ENCODE results near the gene SLITRK6.

SLITRK6 gene

GRCh38 chr13:85816413-85816812 lies 17.2 kb upstream of the SLITRK6 start:
- no peaks in the 10 kb centered on the region for H3K27me3 ChIP-seq (ENCODE audit: insufficient read depth, poor library complexity, severe bottlenecking)
- H3K4me3 ChIP-seq (replicated peaks; ENCODE audit: insufficient read depth, low read length) = no peak overlapping the region
- H3K27ac ChIP-seq (replicated peaks) = no peak overlapping the region
- no peak for DNase-seq (ENCODE audit: low read depth in 1 of 2, low spot score in 1 of 2)
- TF ChIP-seq CTCF (IDR thresholded peaks at IDR 0.05; ENCODE audit: insufficient read depth, low read length) (no peak), SPI1 (IDR thresholded peaks at IDR 0.05; ENCODE audit: borderline replicate concordance, low read depth) (no peak), GABPA (IDR thresholded peaks at IDR 0.05; ENCODE audit: low read depth) (no peak)

DNA sequence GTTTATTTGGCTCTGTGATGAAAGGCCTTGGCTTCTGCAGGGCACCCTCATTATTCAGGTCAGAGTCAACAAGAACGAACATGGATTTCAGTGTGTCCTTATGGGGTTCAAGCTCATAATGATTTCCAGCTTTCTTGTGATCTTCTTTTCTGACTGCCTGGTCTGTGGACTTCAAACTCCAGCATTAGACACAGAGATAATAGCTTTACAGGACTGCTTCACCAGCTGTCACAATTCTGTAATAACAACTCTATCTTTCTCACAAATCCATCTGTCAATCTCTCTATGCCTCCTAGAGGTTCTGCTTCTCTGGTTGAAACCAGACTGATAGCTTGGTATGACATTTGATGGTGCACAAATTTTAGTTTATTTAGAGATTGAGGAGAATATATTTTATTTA lies 13.1 kb upstream of the SLITRK6 start:
- no peak overlapping the region for H3K27ac ChIP-seq (replicated peaks)
- no peak for DNase-seq (ENCODE audit: low read depth in 1 of 2, low spot score in 1 of 2)
- TF ChIP-seq POLR2AphosphoS5 (IDR thresholded peaks at IDR 0.05; ENCODE audit: low read depth) = no peak
- TF ChIP-seq SPI1 (IDR thresholded peaks at IDR 0.05; ENCODE audit: borderline replicate concordance, low read depth) = no peak
- TF ChIP-seq, protein P1, sequence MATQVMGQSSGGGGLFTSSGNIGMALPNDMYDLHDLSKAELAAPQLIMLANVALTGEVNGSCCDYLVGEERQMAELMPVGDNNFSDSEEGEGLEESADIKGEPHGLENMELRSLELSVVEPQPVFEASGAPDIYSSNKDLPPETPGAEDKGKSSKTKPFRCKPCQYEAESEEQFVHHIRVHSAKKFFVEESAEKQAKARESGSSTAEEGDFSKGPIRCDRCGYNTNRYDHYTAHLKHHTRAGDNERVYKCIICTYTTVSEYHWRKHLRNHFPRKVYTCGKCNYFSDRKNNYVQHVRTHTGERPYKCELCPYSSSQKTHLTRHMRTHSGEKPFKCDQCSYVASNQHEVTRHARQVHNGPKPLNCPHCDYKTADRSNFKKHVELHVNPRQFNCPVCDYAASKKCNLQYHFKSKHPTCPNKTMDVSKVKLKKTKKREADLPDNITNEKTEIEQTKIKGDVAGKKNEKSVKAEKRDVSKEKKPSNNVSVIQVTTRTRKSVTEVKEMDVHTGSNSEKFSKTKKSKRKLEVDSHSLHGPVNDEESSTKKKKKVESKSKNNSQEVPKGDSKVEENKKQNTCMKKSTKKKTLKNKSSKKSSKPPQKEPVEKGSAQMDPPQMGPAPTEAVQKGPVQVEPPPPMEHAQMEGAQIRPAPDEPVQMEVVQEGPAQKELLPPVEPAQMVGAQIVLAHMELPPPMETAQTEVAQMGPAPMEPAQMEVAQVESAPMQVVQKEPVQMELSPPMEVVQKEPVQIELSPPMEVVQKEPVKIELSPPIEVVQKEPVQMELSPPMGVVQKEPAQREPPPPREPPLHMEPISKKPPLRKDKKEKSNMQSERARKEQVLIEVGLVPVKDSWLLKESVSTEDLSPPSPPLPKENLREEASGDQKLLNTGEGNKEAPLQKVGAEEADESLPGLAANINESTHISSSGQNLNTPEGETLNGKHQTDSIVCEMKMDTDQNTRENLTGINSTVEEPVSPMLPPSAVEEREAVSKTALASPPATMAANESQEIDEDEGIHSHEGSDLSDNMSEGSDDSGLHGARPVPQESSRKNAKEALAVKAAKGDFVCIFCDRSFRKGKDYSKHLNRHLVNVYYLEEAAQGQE (IDR thresholded peaks at IDR 0.05; ENCODE audit: insufficient replicate concordance, low read depth) = no peak
- no peak for TF ChIP-seq GABPA (IDR thresholded peaks at IDR 0.05; ENCODE audit: low read depth)
- no peak for TF ChIP-seq CTCF (IDR thresholded peaks at IDR 0.05; ENCODE audit: insufficient read depth, low read length)
- no peak overlapping the region for H3K4me3 ChIP-seq (replicated peaks; ENCODE audit: insufficient read depth, low read length)
- no peaks in the 10 kb centered on the region for H3K27me3 ChIP-seq (ENCODE audit: insufficient read depth, poor library complexity, severe bottlenecking)

- Histone ChIP-seq H3K27ac (replicated peaks) (no peak overlapping the region), H3K27me3 (ENCODE audit: insufficient read depth, poor library complexity, severe bottlenecking) (no peaks in the 10 kb centered on the region), H3K4me3 (replicated peaks; ENCODE audit: insufficient read depth, low read length) (no peak overlapping the region)
- TF ChIP-seq SPI1 (IDR thresholded peaks at IDR 0.05; ENCODE audit: borderline replicate concordance, low read depth) (peak; percentile 59; the same call in 1 of the 2 replicates), GABPA (IDR thresholded peaks at IDR 0.05; ENCODE audit: low read depth) (no peak)
- no peak for DNase-seq (ENCODE audit: low read depth in 1 of 2, low spot score in 1 of 2)
These were observed 9.6 kb upstream of the SLITRK6 start for GRCh38 chr13:85808811-85809210.

DNA sequence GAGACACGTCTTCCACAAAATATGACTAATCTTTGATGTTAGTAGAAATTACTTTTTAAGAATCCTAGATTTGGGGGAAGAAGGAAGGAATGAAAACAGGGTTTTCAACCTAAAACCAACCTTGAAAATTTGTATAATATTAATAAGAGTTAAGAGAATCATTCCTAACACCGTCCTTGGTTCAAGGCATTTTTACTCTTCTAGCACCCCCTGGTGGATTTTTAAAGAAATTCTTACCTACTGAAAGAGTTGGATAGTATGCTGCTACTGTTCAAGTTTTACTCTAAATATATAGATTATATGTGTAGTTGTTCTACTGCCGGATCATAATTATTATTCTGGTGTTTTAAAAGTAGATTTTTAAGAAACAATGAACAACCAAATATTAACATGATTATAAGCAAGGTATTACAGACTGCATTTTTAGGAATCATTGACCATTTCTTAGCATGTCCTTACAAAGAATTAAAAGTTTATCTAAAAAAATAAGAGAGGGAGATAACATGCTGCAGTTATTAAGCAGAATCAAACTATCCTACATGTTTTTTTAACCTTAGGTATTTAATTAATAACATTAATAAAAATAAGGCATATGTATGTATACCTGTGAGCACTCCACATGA lies 7.4 kb upstream of the SLITRK6 start:
- Histone ChIP-seq H3K4me3 (replicated peaks; ENCODE audit: insufficient read depth, low read length) (no peak overlapping the region), H3K27me3 (ENCODE audit: insufficient read depth, poor library complexity, severe bottlenecking) (no peaks in the 10 kb centered on the region), H3K27ac (replicated peaks) (no peak overlapping the region)
- DNase-seq (ENCODE audit: low read depth in 1 of 2, low spot score in 1 of 2) = peak; percentile 11 to 12
- TF ChIP-seq CTCF (IDR thresholded peaks at IDR 0.05; ENCODE audit: insufficient read depth, low read length) (no peak), POLR2AphosphoS5 (IDR thresholded peaks at IDR 0.05; ENCODE audit: low read depth) (no peak), SPI1 (IDR thresholded peaks at IDR 0.05; ENCODE audit: borderline replicate concordance, low read depth) (no peak), GABPA (IDR thresholded peaks at IDR 0.05; ENCODE audit: low read depth) (no peak)
- TF ChIP-seq, protein P1 (IDR thresholded peaks at IDR 0.05; ENCODE audit: insufficient replicate concordance, low read depth) = no peak
